AG09319 (cell line): Measurements from ENCODE around the gene WNT2B.
"Not testable (repeated sequence)": the region's sequence is repeated elsewhere in the genome, so short reads cannot be mapped to it uniquely, and the experiment has no call there.

Experiments used
- DNase-seq: peaks from one replicate; pipeline ENCODE4 v3.0.0-alpha.2; 2010; ENCODE audit warnings: low read depth; ENCODE audit errors: extremely low read depth
- CTCF ChIP-seq: IDR thresholded peaks from 2 replicates; pipeline ENCODE4 v1.5.1; 2011; ENCODE audit warnings: low read depth, mild to moderate bottlenecking, inconsistent platforms, low read length, moderate library complexity

WNT2B gene

GRCh38 chr1:112470966-112471365, 37.8 kb upstream of the WNT2B start:
- no peak for DNase-seq
- no peak for TF ChIP-seq CTCF

GRCh38 chr1:112472142-112472541, 36.6 kb upstream of the WNT2B start:
- no peak for TF ChIP-seq CTCF
- no peak for DNase-seq

- DNase-seq: no peak
- no peak for TF ChIP-seq CTCF
Observed at GRCh38 chr1:112477550-112477949, 31.2 kb upstream of the WNT2B start.

GRCh38 chr1:112478314-112478713, 30.5 kb upstream of the WNT2B start:
- TF ChIP-seq CTCF: no peak
- no peak for DNase-seq

- not testable (repeated sequence) for DNase-seq
Observed at GRCh38 chr1:112486063-112486462, 22.7 kb upstream of the WNT2B start.

GRCh38 chr1:112487686-112488085, 21.1 kb upstream of the WNT2B start:
- DNase-seq: not testable (repeated sequence)

- no peak for TF ChIP-seq CTCF
- DNase-seq: no peak
Observed at GRCh38 chr1:112488141-112488540, 20.6 kb upstream of the WNT2B start.

GRCh38 chr1:112492076-112492475, 16.7 kb upstream of the WNT2B start:
- DNase-seq: no peak
- no peak for TF ChIP-seq CTCF

- TF ChIP-seq CTCF: no peak
- DNase-seq: no peak
Observed at GRCh38 chr1:112493351-112493750, 15.4 kb upstream of the WNT2B start.
